ENCODE results near the gene DENND10. TPM values are rescaled to one million over a fixed set of nuclear protein-coding genes. Genes with fewer than 3 reads are reported as not detected.

The DENND10 gene
- 49.9 and 53.4 TPM in 2 replicates for total RNA-seq

GRCh38 chr10:119103903-119104653 is at the start of gene DENND10:
TSS of gene DENND10 (plus strand) at chr10:119104113. CDS start at chr10:119104143, 30 bp downstream.

GRCh38 chr10:119080521-119081259 is 23.2 kb upstream of the DENND10 start, which contains the start of gene EIF3A:
TSS of gene EIF3A (minus strand) at chr10:119080817. CDS start at chr10:119080676, 141 bp downstream.

GRCh38 chr10:119165171-119166117 is 61.5 kb downstream of the DENND10 start, which contains the start of gene SFXN4:
TSS of gene SFXN4 (minus strand) at chr10:119165714. CDS start at chr10:119165647, 67 bp downstream.

GRCh38 chr10:119178372-119179119 is 74.6 kb downstream of the DENND10 start, which contains the start of gene PRDX3:
TSS of gene PRDX3 (minus strand) at chr10:119178812. CDS start at chr10:119178790, 22 bp downstream.

Other genes with a start within 250 kb of the DENND10 start
- 0.13 and 0.25 TPM in 2 replicates for gene NANOS1, start 74.4 kb upstream of the DENND10 start, total RNA-seq
- gene EIF3A, start 23.3 kb upstream of the DENND10 start, total RNA-seq = 80.8 and 80.9 TPM in 2 replicates
- 18.8 and 36.4 TPM in 2 replicates for gene SFXN4, start 61.6 kb downstream of the DENND10 start, total RNA-seq
- 234 and 236 TPM in 2 replicates for gene PRDX3, start 74.7 kb downstream of the DENND10 start, total RNA-seq
- 27.1 and 31.2 TPM in 2 replicates for gene GRK5, start 103.5 kb downstream of the DENND10 start, total RNA-seq

All from mammary microvascular endothelial cell (primary cell).